ENCODE results near the gene U2AF2. TPM values are rescaled to one million over a fixed set of nuclear protein-coding genes. Genes with fewer than 3 reads are reported as not detected.
A peak's percentile ranks its signal among the peaks of the same experiment; 100 is the strongest.

The U2AF2 gene
- total RNA-seq, 1 experiment from 2014 or later = 343 TPM

GRCh38 chr19:55640043-55640576, 14.7 kb upstream of the U2AF2 start:
- H3F3A ChIP-seq (ENCODE audit: low read length, unreplicated experiment) = peaks cover 4% of the 10 kb centered on the region
- peak overlapping the region; percentile 94 for H2AFZ ChIP-seq (ENCODE audit: low read length)
- no peak for TF ChIP-seq EZH2phosphoT487 (IDR thresholded peaks at IDR 0.05; ENCODE audit: borderline replicate concordance, low read length)
- peak; percentile 35; the same call in 1 of the 2 replicates for TF ChIP-seq CTCF (conservative IDR thresholded peaks at IDR 0.05; ENCODE audit: low read depth, low read length)
- no peak for TF ChIP-seq EZH2 (IDR thresholded peaks at IDR 0.05; ENCODE audit: low read length, unreplicated experiment)
- TSS peak; percentile 46 for BruUV-seq (replicated peaks)
- H3K27me3 ChIP-seq (ENCODE audit: low read length) = no peaks in the 10 kb centered on the region
- ChIA-PET CTCF (no interaction called here), POLR2A (ENCODE audit: unreplicated experiment) (no interaction called here)
- peaks cover 87% of the 10 kb centered on the region for H3K79me2 ChIP-seq (ENCODE audit: low read length)
- peak overlapping the region; percentile 95 for H3K9ac ChIP-seq (ENCODE audit: low read length)
- H4K20me1 ChIP-seq (ENCODE audit: low read length) = no peaks in the 10 kb centered on the region
- no peaks in the 10 kb centered on the region for H3K9me3 ChIP-seq (ENCODE audit: low read length)
- H3K9me2 ChIP-seq (replicated peaks; ENCODE audit: low read length) = no peaks in the 10 kb centered on the region
- intact Hi-C loops (cut with micrococcal nuclease) = loop anchor here (2.0 kb wide), 1 partner anchor 41 kb away; the partner anchor contains the start of gene FIZ1
- DNase-seq = no peak
- peak overlapping the region; percentile 96 for H3K4me3 ChIP-seq (ENCODE audit: low read length)
- H3K27ac ChIP-seq (ENCODE audit: low read length) = peak overlapping the region; percentile 62
- ATAC-seq = no peak
- peaks cover 41% of the 10 kb centered on the region for H3K4me1 ChIP-seq (ENCODE audit: insufficient read depth, low read length)
- peak overlapping the region; percentile 85 for H3K4me2 ChIP-seq (ENCODE audit: low read length)
- H3K36me3 ChIP-seq (ENCODE audit: low read depth, low read length) = peaks cover 8% of the 10 kb centered on the region

- no peaks in the 10 kb centered on the region for H3K9me3 ChIP-seq (ENCODE audit: low read length)
- CTCF ChIA-PET = interaction anchor here (0.6 kb wide), 1 partner anchor 16 kb away, joined by 7 read pairs; the partner anchor contains the start of gene ZNF784
- BruUV-seq (replicated peaks) = no TSS peak
- peaks cover 42% of the 10 kb centered on the region for H3K4me1 ChIP-seq (ENCODE audit: insufficient read depth, low read length)
- H2AFZ ChIP-seq (ENCODE audit: low read length) = peak within 1 kb of the TSS; percentile 94
- H3K4me3 ChIP-seq (ENCODE audit: low read length) = peak within 1 kb of the TSS; percentile 96
- H3K27ac ChIP-seq (ENCODE audit: low read length) = peak within 1 kb of the TSS; percentile 62
- no peaks in the 10 kb centered on the region for H3K27me3 ChIP-seq (ENCODE audit: low read length)
- peak within 1 kb of the TSS; percentile 95 for H3K9ac ChIP-seq (ENCODE audit: low read length)
- peaks cover 14% of the 10 kb centered on the region for H3K36me3 ChIP-seq (ENCODE audit: low read depth, low read length)
- 0 out of 2 replicates have a peak, but pooled peaks cover 4% of the 10 kb centered on the region for H4K20me1 ChIP-seq (ENCODE audit: low read length)
- H3K4me2 ChIP-seq (ENCODE audit: low read length) = peak within 1 kb of the TSS; percentile 85
- POLR2A ChIA-PET (ENCODE audit: unreplicated experiment) = interaction anchor here (0.7 kb wide), 1 partner anchor 35 kb away, joined by 5 read pairs; no protein-coding TSS in a partner anchor
- peaks cover 87% of the 10 kb centered on the region for H3K79me2 ChIP-seq (ENCODE audit: low read length)
- no peaks in the 10 kb centered on the region for H3K9me2 ChIP-seq (replicated peaks; ENCODE audit: low read length)
- TF ChIP-seq CTCF (conservative IDR thresholded peaks at IDR 0.05; ENCODE audit: low read depth, low read length) (no peak), EZH2 (IDR thresholded peaks at IDR 0.05; ENCODE audit: low read length, unreplicated experiment) (no peak), EZH2phosphoT487 (IDR thresholded peaks at IDR 0.05; ENCODE audit: borderline replicate concordance, low read length) (no peak)
- ATAC-seq (peak; percentile 45), DNase-seq (peak; percentile 80)
- intact Hi-C loops (cut with micrococcal nuclease) = loop anchor here (2.0 kb wide), 1 partner anchor 42 kb away; the partner anchor contains the start of gene FIZ1
- H3F3A ChIP-seq (ENCODE audit: low read length, unreplicated experiment) = peaks cover 4% of the 10 kb centered on the region
These were observed 14.0 kb upstream of the U2AF2 start, which contains the start of gene ZNF580 for GRCh38 chr19:55640577-55641425. ZNF580 (plus strand) TSS chr19:55641002; CDS start chr19:55642509, 1,507 bp downstream.
